ENCODE data around the gene S100A9. TPM values are rescaled to one million over a fixed set of nuclear protein-coding genes. Genes with fewer than 3 reads are reported as not detected.
"Not testable (repeated sequence)": the region's sequence is repeated elsewhere in the genome, so short reads cannot be mapped to it uniquely, and the experiment has no call there.

Gene S100A9
- total RNA-seq, 1 donor from 2014 or later = not detected

GRCh38 chr1:153337980-153338853 is 19.4 kb upstream of the S100A9 start:
- H3K4me3 Mint-ChIP-seq = no peak overlapping the region
- H3K9me3 Mint-ChIP-seq = no peaks in the 10 kb centered on the region
- peaks cover 20% of the 10 kb centered on the region for H3K27me3 Mint-ChIP-seq
- DNase-seq = no peak
- no peaks in the 10 kb centered on the region for H3K36me3 Mint-ChIP-seq (ENCODE audit: low read depth)
- peaks cover 9% of the 10 kb centered on the region for H3K4me1 Mint-ChIP-seq
- intact Hi-C loops (cut with micrococcal nuclease) = no loop called here
- no peak overlapping the region for H3K27ac Mint-ChIP-seq

DNA sequence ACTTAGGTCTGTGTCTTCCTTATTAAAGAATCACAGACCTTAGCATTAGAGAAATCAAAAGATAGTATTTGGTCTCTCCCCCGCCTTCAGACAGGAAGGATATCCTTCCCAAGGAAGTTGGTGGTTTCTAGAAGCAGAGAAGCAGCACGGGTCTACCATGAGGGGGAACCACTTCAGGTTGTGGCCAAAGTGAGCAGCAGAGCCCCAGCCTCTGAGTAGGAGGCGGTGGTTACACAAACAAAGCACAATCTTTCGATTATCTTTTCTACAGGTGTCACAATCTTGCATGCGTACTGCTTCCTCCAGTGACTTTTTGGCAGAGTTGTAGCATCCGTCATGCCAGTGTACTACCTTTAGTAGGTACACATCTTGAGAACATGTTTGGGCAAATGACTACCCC is 17.9 kb upstream of the S100A9 start:
- Mint-ChIP-seq H3K36me3 (ENCODE audit: low read depth) (no peaks in the 10 kb centered on the region), H3K4me3 (no peak overlapping the region), H3K9me3 (no peaks in the 10 kb centered on the region), H3K27ac (no peak overlapping the region), H3K27me3 (peaks cover 23% of the 10 kb centered on the region), H3K4me1 (peaks cover 20% of the 10 kb centered on the region)
- intact Hi-C loops (cut with micrococcal nuclease) = no loop called here
- DNase-seq = peak; percentile 59

DNA sequence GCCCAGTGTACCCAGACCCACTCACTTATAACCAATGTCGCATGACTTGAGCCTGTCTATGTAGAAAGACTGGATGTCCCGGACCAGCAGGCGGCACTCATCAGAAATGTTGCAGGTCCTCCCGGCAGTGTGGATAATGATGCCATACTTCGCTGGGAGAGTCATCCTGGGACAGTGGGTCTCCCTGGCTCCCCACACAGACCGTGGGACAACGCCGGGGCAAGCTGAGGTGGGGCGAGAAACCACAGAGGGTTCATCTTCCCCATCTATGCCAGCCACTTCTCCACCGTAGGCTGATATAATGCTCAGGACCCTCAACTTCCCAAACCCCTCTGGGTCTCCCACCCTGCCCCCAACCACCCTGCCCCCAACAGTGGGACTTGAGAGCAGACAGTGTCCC is 17.3 kb upstream of the S100A9 start:
- H3K4me1 Mint-ChIP-seq = peaks cover 20% of the 10 kb centered on the region

GRCh38 chr1:153341431-153341934 is 16.2 kb upstream of the S100A9 start:
- Mint-ChIP-seq H3K4me1 (peaks cover 30% of the 10 kb centered on the region), H3K27me3 (peaks cover 30% of the 10 kb centered on the region), H3K27ac (no peak overlapping the region), H3K9me3 (no peaks in the 10 kb centered on the region), H3K4me3 (no peak overlapping the region), H3K36me3 (ENCODE audit: low read depth) (no peaks in the 10 kb centered on the region)
- peak; percentile 45 for DNase-seq
- intact Hi-C loops (cut with micrococcal nuclease) = no loop called here

More for the DNA sequence above, 17.3 kb upstream of the S100A9 start:
- intact Hi-C loops (cut with micrococcal nuclease) = no loop called here
- Mint-ChIP-seq H3K9me3 (no peaks in the 10 kb centered on the region), H3K36me3 (ENCODE audit: low read depth) (no peaks in the 10 kb centered on the region), H3K27me3 (peaks cover 23% of the 10 kb centered on the region), H3K4me3 (no peak overlapping the region), H3K27ac (no peak overlapping the region)
- peak; percentile 47 for DNase-seq

DNA sequence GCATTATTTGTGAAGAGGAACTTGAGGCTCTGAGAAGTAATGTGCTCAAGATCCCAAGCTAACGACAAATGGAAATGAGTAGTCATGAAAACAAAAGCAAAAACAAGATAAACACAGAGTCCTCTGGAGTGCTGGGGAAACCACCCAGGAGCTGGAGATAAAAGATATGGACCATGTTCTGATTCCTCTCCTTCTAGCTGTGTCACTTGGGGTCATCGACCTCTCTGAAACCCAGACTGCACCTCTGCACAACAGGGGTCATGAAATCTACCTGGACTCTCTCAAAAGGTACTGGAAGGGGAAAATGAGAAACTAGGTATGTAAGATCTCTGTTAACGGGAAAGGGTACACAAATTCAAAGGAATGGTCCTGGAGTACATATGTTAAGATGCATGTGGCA is 15.5 kb upstream of the S100A9 start:
- Mint-ChIP-seq H3K36me3 (ENCODE audit: low read depth) (no peaks in the 10 kb centered on the region), H3K27me3 (peaks cover 33% of the 10 kb centered on the region), H3K4me1 (peaks cover 31% of the 10 kb centered on the region), H3K27ac (no peak overlapping the region), H3K9me3 (no peaks in the 10 kb centered on the region), H3K4me3 (no peak overlapping the region)
- intact Hi-C loops (cut with micrococcal nuclease) = no loop called here
- no peak for DNase-seq

DNA sequence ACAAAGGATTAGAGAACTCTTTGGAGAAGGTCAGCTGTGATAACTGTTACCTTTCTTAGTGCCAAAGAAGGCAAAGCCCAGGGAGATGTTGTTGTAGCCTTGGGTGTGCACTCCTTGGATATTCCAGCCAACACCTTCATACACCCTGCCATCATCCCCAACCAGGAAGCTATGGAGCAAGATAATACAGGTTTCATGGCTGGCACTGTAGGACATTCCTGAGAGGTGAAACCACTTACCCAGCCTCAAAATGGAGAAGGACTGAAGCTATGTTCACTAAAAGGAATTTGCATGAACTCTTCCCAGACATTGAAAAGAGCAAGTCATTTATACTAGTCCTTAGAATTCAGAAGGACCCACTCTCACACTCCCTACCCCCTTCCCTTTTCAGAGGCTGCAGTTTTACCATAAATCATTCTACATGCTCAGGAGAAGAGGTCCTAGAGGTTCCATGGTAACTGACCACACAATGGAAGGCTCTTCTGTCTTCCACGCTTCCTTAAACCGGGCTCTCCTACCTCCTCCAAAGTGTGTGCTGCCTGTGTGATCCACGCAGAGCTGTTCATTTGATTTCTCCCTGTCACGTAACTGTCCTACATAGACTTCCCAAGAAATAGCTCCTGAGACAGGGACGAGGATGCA is 14.5 kb upstream of the S100A9 start:
- no peak overlapping the region for H3K27ac Mint-ChIP-seq
- intact Hi-C loops (cut with micrococcal nuclease) = no loop called here
- no peaks in the 10 kb centered on the region for H3K9me3 Mint-ChIP-seq
- H3K36me3 Mint-ChIP-seq (ENCODE audit: low read depth) = no peaks in the 10 kb centered on the region
- H3K4me3 Mint-ChIP-seq = no peak overlapping the region
- DNase-seq = peak; percentile 35
- H3K27me3 Mint-ChIP-seq = peaks cover 37% of the 10 kb centered on the region
- H3K4me1 Mint-ChIP-seq = peaks cover 31% of the 10 kb centered on the region

DNA sequence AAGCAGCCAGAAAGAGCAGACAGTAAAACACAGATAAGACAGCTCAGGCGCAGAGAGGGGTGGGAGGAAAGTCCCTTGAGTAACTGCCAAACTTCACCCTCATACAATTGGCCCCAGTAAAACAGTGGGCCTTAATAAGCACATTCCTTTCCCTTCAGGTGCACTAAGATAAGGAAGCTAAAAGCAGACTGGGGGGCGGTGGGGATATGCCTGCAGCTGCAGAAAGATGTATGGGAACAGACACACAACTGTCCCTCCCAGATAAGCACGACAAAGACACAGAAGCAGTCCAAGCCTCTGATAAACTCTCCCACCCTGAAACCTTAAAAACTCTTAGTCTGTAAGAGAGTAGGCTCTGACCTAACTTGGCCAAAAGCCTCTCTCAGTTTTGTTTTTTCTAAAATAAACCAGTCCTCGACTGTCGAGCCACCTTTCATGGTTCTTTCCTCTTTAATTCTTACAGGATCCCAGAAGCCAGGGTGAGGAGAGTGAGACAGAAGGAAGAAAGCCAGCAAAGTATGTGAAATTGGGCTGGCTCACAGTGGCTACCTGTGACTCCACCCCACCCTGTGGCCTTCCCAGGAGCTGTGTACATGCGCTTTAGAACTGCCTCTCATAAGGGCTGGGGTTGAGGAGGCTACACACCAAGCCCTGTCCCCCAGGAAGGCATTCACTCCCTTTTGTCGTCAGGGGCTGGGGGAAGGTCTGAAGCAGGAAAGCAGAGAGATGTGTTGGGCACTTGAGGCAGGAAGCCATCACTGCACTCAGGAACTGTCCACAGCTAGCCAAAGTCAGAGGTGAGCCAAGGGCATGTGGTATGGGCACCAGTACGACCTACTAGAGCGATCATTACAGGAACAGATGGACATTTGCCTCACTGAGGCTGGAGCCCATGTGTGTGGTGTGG is 13.6 kb upstream of the S100A9 start:
- Mint-ChIP-seq H3K4me3 (no peak overlapping the region), H3K27ac (no peak overlapping the region), H3K4me1 (peaks cover 31% of the 10 kb centered on the region), H3K9me3 (no peaks in the 10 kb centered on the region), H3K36me3 (ENCODE audit: low read depth) (no peaks in the 10 kb centered on the region), H3K27me3 (peaks cover 30% of the 10 kb centered on the region)
- intact Hi-C loops (cut with micrococcal nuclease) = no loop called here
- DNase-seq = peak; percentile 53

- no peak for DNase-seq
- no peaks in the 10 kb centered on the region for H3K36me3 Mint-ChIP-seq (ENCODE audit: low read depth)
- intact Hi-C loops (cut with micrococcal nuclease) = no loop called here
- no peak overlapping the region for H3K4me3 Mint-ChIP-seq
- peaks cover 30% of the 10 kb centered on the region for H3K27me3 Mint-ChIP-seq
- H3K9me3 Mint-ChIP-seq = no peaks in the 10 kb centered on the region
- H3K4me1 Mint-ChIP-seq = peaks cover 31% of the 10 kb centered on the region
- no peak overlapping the region for H3K27ac Mint-ChIP-seq
These were observed 13.0 kb upstream of the S100A9 start for GRCh38 chr1:153344718-153345025.

DNA sequence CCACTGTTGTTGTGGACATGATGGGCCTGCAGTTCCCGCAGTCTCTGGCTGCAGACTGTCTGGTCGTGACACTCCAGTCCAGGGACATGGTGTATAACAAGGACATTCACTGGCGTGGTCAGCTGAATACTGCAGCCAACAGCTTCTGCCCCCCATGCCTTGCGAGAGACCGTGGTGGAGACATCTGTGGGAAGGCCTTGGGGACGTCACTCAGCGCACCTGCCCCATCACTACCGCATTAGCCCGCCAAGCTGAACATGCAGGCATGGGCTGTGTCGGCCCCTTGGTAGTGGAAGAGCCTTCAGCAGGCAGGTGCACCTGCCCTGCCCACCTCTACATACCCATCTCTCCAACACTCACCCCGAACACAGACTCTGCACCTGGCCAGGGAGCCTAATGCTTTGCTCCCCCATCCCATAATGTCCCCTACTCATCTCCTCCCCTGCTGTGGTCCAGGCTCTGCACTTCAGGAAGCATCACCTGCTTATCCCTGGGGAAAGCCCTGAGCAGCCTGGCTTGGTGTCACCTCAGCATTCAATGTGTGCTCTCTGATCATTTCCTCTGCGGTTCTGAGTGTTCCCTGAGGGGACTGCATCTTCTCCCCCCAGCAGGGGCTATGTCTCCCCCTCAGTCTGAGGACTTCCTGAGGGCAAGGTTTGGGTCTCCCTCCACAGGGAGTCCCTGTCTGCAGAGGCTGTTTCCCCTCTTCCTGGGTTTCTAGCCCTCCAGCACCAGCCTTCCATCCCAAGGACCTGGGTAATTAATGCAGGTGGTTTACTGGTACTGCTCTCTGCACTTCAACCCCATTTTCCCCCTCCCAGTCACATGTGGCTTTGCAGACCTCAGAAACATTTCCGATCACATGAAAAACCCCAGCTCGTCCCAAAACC is 12.2 kb upstream of the S100A9 start:
- peak; percentile 64 for DNase-seq
- H3K36me3 Mint-ChIP-seq (ENCODE audit: low read depth) = no peaks in the 10 kb centered on the region
- H3K27ac Mint-ChIP-seq = no peak overlapping the region
- H3K4me3 Mint-ChIP-seq = no peak overlapping the region
- peaks cover 36% of the 10 kb centered on the region for H3K27me3 Mint-ChIP-seq
- H3K9me3 Mint-ChIP-seq = no peaks in the 10 kb centered on the region
- intact Hi-C loops (cut with micrococcal nuclease) = no loop called here
- peaks cover 25% of the 10 kb centered on the region for H3K4me1 Mint-ChIP-seq

- Mint-ChIP-seq H3K9me3 (no peaks in the 10 kb centered on the region), H3K27me3 (peaks cover 34% of the 10 kb centered on the region), H3K27ac (no peak overlapping the region), H3K4me1 (peaks cover 25% of the 10 kb centered on the region), H3K4me3 (no peak overlapping the region), H3K36me3 (ENCODE audit: low read depth) (no peaks in the 10 kb centered on the region)
- intact Hi-C loops (cut with micrococcal nuclease) = no loop called here
- DNase-seq = peak; percentile 51
These were observed 11.5 kb upstream of the S100A9 start for GRCh38 chr1:153346077-153346723.

DNA sequence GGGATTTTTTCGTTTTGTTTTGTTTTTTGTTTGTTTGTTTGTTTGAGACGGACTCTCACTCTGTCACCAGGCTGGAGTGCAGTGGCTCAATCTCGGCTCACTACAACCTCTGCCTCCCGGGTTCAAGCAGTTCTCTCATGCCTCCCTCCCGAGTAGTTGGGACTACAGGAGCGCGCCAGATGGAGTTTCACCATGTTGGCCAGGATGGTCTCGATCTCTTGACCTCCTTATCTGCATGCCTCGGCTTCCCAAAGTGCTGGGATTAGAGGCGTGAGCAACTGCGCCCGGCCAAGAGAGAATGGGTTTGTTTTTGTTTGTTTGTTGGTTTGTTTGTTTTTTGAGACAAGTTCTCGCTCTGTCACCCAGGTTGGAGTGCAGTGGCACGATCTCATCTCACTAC is 10.6 kb upstream of the S100A9 start:
- H3K4me3 Mint-ChIP-seq; H3K27ac Mint-ChIP-seq; intact Hi-C loops (cut with micrococcal nuclease); H3K9me3 Mint-ChIP-seq; H3K36me3 Mint-ChIP-seq (ENCODE audit: low read depth): not testable (repeated sequence)
- Mint-ChIP-seq H3K4me1 (peaks cover 25% of the 10 kb centered on the region), H3K27me3 (peaks cover 34% of the 10 kb centered on the region)
- peak; percentile 48 for DNase-seq

- peaks cover 22% of the 10 kb centered on the region for H3K4me1 Mint-ChIP-seq
- peak; percentile 37 for DNase-seq
- H3K27me3 Mint-ChIP-seq = peaks cover 34% of the 10 kb centered on the region
- H3K36me3 Mint-ChIP-seq (ENCODE audit: low read depth) = no peaks in the 10 kb centered on the region
- no peak overlapping the region for H3K4me3 Mint-ChIP-seq
- no peaks in the 10 kb centered on the region for H3K9me3 Mint-ChIP-seq
- no peak overlapping the region for H3K27ac Mint-ChIP-seq
- intact Hi-C loops (cut with micrococcal nuclease) = no loop called here
These were observed 9.8 kb upstream of the S100A9 start for GRCh38 chr1:153347856-153348255.
